Retinal pigment epithelial cell (primary cell): ENCODE results near the gene RPS21.

Source experiments
- DNase-seq: peaks from one replicate; pipeline ENCODE4 v3.0.0-alpha.2; 2010; ENCODE audit warnings: low read depth
- H3K4me3 ChIP-seq: 2 replicates; pipeline ENCODE4 v1.5.1; 2011; ENCODE audit warnings: mild to moderate bottlenecking, low read length, control low read depth, moderate library complexity
- TF ChIP-seq, protein P1 (sequence below): conservative IDR thresholded peaks from 2 replicates; pipeline ENCODE4 v1.5.1; 2011; ENCODE audit warnings: low read depth, low read length, control low read depth, inconsistent platforms

The RPS21 gene

DNA sequence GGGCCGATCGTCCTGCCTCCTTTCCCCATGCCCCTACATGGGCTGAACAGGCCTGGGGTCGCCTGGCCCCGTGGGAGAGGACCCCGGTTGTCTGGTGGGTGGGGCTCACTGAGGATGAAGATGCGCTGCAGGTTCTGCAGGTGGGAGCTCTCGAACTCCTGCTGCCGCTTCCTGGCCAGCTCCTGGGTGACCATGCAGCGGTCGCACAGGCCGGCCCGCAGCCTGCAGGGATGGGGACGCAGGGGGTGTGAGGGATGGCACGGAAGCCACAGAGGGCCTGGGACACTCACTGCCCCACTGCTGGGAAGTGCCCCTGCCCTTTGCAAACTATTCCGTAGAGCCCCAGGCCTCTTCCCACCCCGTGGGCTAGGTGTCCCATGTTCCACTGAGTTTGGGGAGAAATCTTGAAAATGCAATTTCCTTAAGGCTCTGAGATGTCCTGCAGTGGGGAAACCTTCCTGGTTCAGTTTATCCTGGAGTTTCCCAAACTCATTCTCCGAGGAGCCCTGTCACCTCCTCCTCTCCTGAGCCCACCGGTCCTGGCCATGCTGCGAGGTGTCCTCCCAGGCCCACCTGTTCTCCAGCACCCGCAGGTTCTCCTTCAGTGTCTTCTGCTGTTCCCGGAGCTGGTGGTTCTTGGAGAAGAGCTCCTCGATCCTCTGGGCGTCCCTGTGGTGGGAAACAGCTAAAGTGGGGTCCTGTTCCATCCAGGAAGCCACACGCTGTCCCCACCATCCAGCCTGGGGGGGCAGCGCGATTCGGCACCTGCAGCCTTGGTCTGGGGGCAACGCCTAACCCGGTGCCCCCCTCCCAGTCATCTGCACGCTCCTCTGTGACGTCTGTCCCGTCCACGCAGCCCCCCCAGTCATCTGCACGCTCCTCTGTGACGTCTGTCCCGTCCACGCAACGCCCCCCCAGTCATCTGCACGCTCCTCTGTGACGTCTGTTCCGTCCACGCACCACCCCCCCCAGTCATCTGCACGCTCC is 30.0 kb downstream of the RPS21 start:
- no peak for DNase-seq
- no peak overlapping the region for H3K4me3 ChIP-seq
- TF ChIP-seq, protein P1, sequence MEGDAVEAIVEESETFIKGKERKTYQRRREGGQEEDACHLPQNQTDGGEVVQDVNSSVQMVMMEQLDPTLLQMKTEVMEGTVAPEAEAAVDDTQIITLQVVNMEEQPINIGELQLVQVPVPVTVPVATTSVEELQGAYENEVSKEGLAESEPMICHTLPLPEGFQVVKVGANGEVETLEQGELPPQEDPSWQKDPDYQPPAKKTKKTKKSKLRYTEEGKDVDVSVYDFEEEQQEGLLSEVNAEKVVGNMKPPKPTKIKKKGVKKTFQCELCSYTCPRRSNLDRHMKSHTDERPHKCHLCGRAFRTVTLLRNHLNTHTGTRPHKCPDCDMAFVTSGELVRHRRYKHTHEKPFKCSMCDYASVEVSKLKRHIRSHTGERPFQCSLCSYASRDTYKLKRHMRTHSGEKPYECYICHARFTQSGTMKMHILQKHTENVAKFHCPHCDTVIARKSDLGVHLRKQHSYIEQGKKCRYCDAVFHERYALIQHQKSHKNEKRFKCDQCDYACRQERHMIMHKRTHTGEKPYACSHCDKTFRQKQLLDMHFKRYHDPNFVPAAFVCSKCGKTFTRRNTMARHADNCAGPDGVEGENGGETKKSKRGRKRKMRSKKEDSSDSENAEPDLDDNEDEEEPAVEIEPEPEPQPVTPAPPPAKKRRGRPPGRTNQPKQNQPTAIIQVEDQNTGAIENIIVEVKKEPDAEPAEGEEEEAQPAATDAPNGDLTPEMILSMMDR, result no peak

DNA sequence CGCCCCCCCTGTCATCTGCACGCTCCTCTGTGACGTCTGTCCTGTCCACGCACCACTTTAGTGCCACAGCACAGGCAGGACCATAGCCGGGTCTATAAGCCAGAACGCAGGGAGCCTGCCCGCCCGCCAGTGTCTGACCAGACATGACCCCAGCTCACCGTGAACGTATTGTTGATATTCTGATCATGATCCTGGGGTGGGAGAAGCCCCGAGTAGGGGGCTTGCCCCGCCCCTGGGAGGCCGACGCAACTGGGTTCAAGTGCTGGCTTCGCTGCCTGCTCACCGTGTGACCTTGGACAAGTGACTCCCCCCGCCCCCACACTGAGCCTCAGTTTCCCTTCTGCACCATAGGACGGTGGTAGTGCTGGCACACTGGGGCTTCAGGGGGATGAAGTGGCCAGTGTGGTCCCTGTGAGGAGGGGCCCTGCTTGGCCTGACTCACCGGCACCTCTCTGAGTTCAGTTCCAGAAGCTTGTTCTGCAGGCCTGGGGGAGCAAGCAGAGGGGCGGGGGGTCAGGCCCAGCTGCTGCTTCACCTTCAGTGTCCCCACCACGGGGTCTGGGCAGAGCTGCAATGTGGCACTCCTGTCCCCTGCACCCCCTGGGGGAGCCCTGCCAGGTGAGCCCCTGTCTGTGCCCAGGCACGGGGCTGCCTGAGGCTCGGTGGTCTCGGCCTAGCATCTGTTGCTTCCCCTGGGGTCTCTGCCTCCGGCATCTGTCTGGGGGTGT is 31.2 kb downstream of the RPS21 start:
- no peak overlapping the region for H3K4me3 ChIP-seq
- TF ChIP-seq, protein P1, result no peak
- no peak for DNase-seq

DNA sequence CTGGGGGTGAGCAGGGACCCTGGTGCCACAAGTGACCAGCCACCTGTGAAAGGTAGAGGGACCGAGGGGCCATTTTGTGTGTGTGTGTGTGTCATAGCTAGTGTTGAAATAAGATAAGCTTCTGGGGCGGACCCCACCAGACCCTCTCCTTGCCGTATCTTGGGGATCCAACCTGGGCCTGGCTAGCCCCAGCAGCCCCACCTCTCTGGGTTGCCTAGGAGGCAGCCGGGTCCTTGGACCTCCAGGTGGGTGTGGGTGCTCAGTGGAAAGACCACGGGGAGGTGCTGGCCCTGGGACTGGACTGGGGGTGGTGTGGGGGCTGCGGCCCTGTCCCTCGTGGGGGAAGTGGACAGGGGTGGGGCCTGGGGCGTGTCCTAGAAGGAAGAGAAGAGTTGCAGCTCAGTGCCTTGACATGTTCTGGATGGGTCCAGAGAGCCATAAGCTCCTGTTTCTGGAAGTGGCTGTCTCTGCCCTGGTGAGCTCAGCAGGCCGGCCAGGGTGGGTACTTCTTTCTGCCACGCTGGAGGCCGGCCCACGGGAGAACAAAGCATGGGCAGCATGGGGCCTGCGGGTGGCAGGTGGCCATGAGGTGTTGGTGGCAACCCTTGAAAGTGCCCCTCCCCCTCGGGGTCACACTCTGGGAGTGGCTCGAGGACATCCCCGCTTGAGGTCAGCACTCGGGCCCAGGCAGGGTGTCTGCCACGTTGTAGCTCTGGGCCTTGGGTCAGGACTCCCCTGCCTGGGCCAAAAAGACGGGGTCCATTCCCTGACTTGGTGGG is 32.0 kb downstream of the RPS21 start:
- H3K4me3 ChIP-seq, result no peak overlapping the region
- TF ChIP-seq, protein P1, result no peak
- DNase-seq, result no peak

GRCh38 chr20:62419759-62420158 is 32.9 kb downstream of the RPS21 start:
- TF ChIP-seq, protein P1, result no peak
- no peak overlapping the region for H3K4me3 ChIP-seq
- DNase-seq, result no peak

GRCh38 chr20:62420846-62421715 is 34.2 kb downstream of the RPS21 start:
- no peak overlapping the region for H3K4me3 ChIP-seq
- TF ChIP-seq, protein P1, result no peak
- DNase-seq, result no peak

DNA sequence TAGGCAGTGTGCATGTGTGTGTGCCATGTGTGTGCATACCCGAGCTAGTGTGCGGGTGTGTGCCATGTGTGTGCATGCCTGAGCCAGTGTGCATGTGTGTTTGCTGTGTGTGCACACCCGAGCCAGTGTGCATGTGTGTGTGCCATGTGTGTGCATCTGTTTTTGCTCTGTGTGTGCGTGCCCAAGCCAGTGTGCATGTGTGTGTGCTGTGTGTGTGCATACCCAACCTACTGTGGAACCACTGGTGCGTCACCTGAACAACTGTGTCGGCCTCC is 34.8 kb downstream of the RPS21 start:
- TF ChIP-seq, protein P1, result no peak
- no peak overlapping the region for H3K4me3 ChIP-seq
- DNase-seq, result no peak
